Measurements from ENCODE around the gene ATOH1. TPM values are rescaled to one million over a fixed set of nuclear protein-coding genes. Genes with fewer than 3 reads are reported as not detected.

Gene ATOH1
- total RNA-seq: under 1 TPM in 1 of 4 donors, not detected in 3; under 0.01 TPM

GRCh38 chr4:93828332-93828994, at the start of gene ATOH1:
Gene ATOH1 (plus strand): TSS chr4:93828753. CDS start chr4:93828927, 174 bp downstream.
- Histone ChIP-seq H3K27ac (no peak within 1 kb of the TSS), H3K4me1 (peaks cover 0 to 15% of the 10 kb centered on the region in 2 donors), H3K9me3 (no peaks in the 10 kb centered on the region), H3K27me3 (peaks cover 0 to 75% of the 10 kb centered on the region in 2 donors), H3K4me3 (peak within 1 kb of the TSS in 1 of 2 donors; percentile 29), H3K36me3 (no peaks in the 10 kb centered on the region)
- no peak for DNase-seq
- intact Hi-C loops (cut with DNase I; ENCODE audit: low total_unique reads): no loop called here
- TF ChIP-seq CTCF (IDR thresholded peaks at IDR 0.05) (no peak), POLR2A (IDR thresholded peaks at IDR 0.05) (no peak)

GRCh38 chr4:93779228-93779627, 49.3 kb upstream of the ATOH1 start:
- no peaks in the 10 kb centered on the region for H3K4me1 ChIP-seq
- intact Hi-C loops (cut with DNase I; ENCODE audit: low total_unique reads): no loop called here
- no peaks in the 10 kb centered on the region for H3K9me3 ChIP-seq
- no peak for TF ChIP-seq CTCF (IDR thresholded peaks at IDR 0.05)
- no peak for DNase-seq
- H3K27ac ChIP-seq: no peak overlapping the region
- H3K36me3 ChIP-seq: no peaks in the 10 kb centered on the region
- H3K4me3 ChIP-seq: no peak overlapping the region
- no peaks in the 10 kb centered on the region for H3K27me3 ChIP-seq

GRCh38 chr4:93780080-93780479, 48.5 kb upstream of the ATOH1 start:
- no peaks in the 10 kb centered on the region for H3K9me3 ChIP-seq
- no peak overlapping the region for H3K27ac ChIP-seq
- no peak for DNase-seq
- H3K36me3 ChIP-seq: no peaks in the 10 kb centered on the region
- H3K27me3 ChIP-seq: no peaks in the 10 kb centered on the region
- TF ChIP-seq POLR2A (IDR thresholded peaks at IDR 0.05) (no peak), CTCF (IDR thresholded peaks at IDR 0.05) (no peak)
- intact Hi-C loops (cut with DNase I; ENCODE audit: low total_unique reads): no loop called here
- no peaks in the 10 kb centered on the region for H3K4me1 ChIP-seq
- no peak overlapping the region for H3K4me3 ChIP-seq

GRCh38 chr4:93781198-93781597, 47.4 kb upstream of the ATOH1 start:
- DNase-seq: no peak
- TF ChIP-seq POLR2A (IDR thresholded peaks at IDR 0.05) (no peak), CTCF (IDR thresholded peaks at IDR 0.05) (no peak)
- intact Hi-C loops (cut with DNase I; ENCODE audit: low total_unique reads): no loop called here

GRCh38 chr4:93786149-93786548, 42.4 kb upstream of the ATOH1 start:
- Histone ChIP-seq H3K4me3 (no peak overlapping the region), H3K9me3 (no peaks in the 10 kb centered on the region), H3K27ac (no peak overlapping the region), H3K4me1 (no peaks in the 10 kb centered on the region), H3K27me3 (no peaks in the 10 kb centered on the region), H3K36me3 (no peaks in the 10 kb centered on the region)
- intact Hi-C loops (cut with DNase I; ENCODE audit: low total_unique reads): no loop called here
- no peak for DNase-seq
- no peak for TF ChIP-seq CTCF (IDR thresholded peaks at IDR 0.05)
- no peak for TF ChIP-seq POLR2A (IDR thresholded peaks at IDR 0.05)

More at GRCh38 chr4:93781198-93781597, 47.4 kb upstream of the ATOH1 start:
- H3K36me3 ChIP-seq: no peaks in the 10 kb centered on the region
- no peak overlapping the region for H3K27ac ChIP-seq
- H3K27me3 ChIP-seq: no peaks in the 10 kb centered on the region
- H3K9me3 ChIP-seq: no peaks in the 10 kb centered on the region
- H3K4me3 ChIP-seq: no peak overlapping the region
- no peaks in the 10 kb centered on the region for H3K4me1 ChIP-seq

All from uterus (tissue), 4 donors.